ENCODE results near the gene F2. TPM values are rescaled to one million over a fixed set of nuclear protein-coding genes. Genes with fewer than 3 reads are reported as not detected.

F2 gene
- total and polyA plus RNA-seq, 2 of the 13 experiments (the other 11 are each of a cell fraction or from before 2014, with no cell fraction given) = 330 to 801 TPM

- TF ChIP-seq KLF13 (CRISPR knock-in tag; IDR thresholded peaks at IDR 0.05) = no peak
- no peak for TF ChIP-seq ATF7 (IDR thresholded peaks at IDR 0.05)
- 0 out of 2 replicates have a peak, but pooled peaks have one; percentile 9 for TF ChIP-seq ATF7 (CRISPR knock-in tag; IDR thresholded peaks at IDR 0.05)
- TF ChIP-seq IKZF4 (CRISPR knock-in tag; IDR thresholded peaks at IDR 0.05; ENCODE audit: borderline replicate concordance, low read depth, not compliant biosample characterization) = peak; percentile 35
- TF ChIP-seq ZNF747 (CRISPR knock-in tag; IDR thresholded peaks at IDR 0.05; ENCODE audit: borderline replicate concordance) = 0 out of 2 replicates have a peak, but pooled peaks have one; percentile 8
- TF ChIP-seq, protein P1, sequence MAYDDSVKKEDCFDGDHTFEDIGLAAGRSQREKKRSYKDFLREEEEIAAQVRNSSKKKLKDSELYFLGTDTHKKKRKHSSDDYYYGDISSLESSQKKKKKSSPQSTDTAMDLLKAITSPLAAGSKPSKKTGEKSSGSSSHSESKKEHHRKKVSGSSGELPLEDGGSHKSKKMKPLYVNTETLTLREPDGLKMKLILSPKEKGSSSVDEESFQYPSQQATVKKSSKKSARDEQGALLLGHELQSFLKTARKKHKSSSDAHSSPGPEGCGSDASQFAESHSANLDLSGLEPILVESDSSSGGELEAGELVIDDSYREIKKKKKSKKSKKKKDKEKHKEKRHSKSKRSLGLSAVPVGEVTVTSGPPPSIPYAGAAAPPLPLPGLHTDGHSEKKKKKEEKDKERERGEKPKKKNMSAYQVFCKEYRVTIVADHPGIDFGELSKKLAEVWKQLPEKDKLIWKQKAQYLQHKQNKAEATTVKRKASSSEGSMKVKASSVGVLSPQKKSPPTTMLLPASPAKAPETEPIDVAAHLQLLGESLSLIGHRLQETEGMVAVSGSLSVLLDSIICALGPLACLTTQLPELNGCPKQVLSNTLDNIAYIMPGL (CRISPR knock-in tag; IDR thresholded peaks at IDR 0.05; ENCODE audit: borderline replicate concordance in 1 of 2, low read depth in 1 of 2) = peak; percentile 13 to 82; a peak in 2 of 4 replicates
- TF ChIP-seq SNAI1 (CRISPR knock-in tag; IDR thresholded peaks at IDR 0.05; ENCODE audit: borderline replicate concordance) = peak; percentile 79
- 0 out of 2 replicates have a peak, but pooled peaks have one; percentile 15 for TF ChIP-seq PCBP1 (IDR thresholded peaks at IDR 0.05; ENCODE audit: borderline replicate concordance, low read depth, low read length)
- no peak for TF ChIP-seq BRCA1 (CRISPR knock-in tag; IDR thresholded peaks at IDR 0.05)
- TF ChIP-seq ZNF563 (CRISPR knock-in tag; IDR thresholded peaks at IDR 0.05) = no peak
- no peak for TF ChIP-seq HNF4G (IDR thresholded peaks at IDR 0.05; ENCODE audit: borderline replicate concordance, low read depth, low read length)
- TF ChIP-seq HNF4G (CRISPR knock-in tag; IDR thresholded peaks at IDR 0.05; ENCODE audit: borderline replicate concordance, low read depth) = no peak
- peak; percentile 40 for TF ChIP-seq TEAD3 (CRISPR knock-in tag; optimal IDR thresholded peaks at IDR 0.05; ENCODE audit: borderline replicate concordance)
- peak; percentile 86 for TF ChIP-seq PAF1 (CRISPR knock-in tag; IDR thresholded peaks at IDR 0.05)
- TF ChIP-seq ZNF17 (CRISPR knock-in tag; IDR thresholded peaks at IDR 0.05) = no peak
- TF ChIP-seq ZNF816 (CRISPR knock-in tag; IDR thresholded peaks at IDR 0.05; ENCODE audit: borderline replicate concordance) = peak; percentile 52; the same call in 1 of the 2 replicates
- TF ChIP-seq SMC3 (IDR thresholded peaks at IDR 0.05; ENCODE audit: low read length) = no peak
- TF ChIP-seq HNRNPL (IDR thresholded peaks at IDR 0.05; ENCODE audit: low read depth, low read length) = 0 out of 2 replicates have a peak, but pooled peaks have one; percentile 27
- TF ChIP-seq, protein P2, sequence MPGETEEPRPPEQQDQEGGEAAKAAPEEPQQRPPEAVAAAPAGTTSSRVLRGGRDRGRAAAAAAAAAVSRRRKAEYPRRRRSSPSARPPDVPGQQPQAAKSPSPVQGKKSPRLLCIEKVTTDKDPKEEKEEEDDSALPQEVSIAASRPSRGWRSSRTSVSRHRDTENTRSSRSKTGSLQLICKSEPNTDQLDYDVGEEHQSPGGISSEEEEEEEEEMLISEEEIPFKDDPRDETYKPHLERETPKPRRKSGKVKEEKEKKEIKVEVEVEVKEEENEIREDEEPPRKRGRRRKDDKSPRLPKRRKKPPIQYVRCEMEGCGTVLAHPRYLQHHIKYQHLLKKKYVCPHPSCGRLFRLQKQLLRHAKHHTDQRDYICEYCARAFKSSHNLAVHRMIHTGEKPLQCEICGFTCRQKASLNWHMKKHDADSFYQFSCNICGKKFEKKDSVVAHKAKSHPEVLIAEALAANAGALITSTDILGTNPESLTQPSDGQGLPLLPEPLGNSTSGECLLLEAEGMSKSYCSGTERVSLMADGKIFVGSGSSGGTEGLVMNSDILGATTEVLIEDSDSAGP (CRISPR knock-in tag; IDR thresholded peaks at IDR 0.05; ENCODE audit: borderline replicate concordance) = 0 out of 2 replicates have a peak, but pooled peaks have one; percentile 50
- TF ChIP-seq ARNTL (CRISPR knock-in tag; IDR thresholded peaks at IDR 0.05) = peak; percentile 54; the same call in 1 of the 2 replicates
- peak; percentile 99 for TF ChIP-seq AGO2 (optimal IDR thresholded peaks at IDR 0.05; ENCODE audit: low read depth, low read length)
- TF ChIP-seq MZF1 (CRISPR knock-in tag; IDR thresholded peaks at IDR 0.05; ENCODE audit: borderline replicate concordance) = no peak
- 0 out of 2 replicates have a peak, but pooled peaks have one; percentile 24 for TF ChIP-seq SMAD1 (CRISPR knock-in tag; IDR thresholded peaks at IDR 0.05; ENCODE audit: borderline replicate concordance, low read depth)
- TF ChIP-seq ZNF446 (CRISPR knock-in tag; IDR thresholded peaks at IDR 0.05) = 0 out of 2 replicates have a peak, but pooled peaks have one; percentile 38
- 0 out of 2 replicates have a peak, but pooled peaks have one; percentile 61 for TF ChIP-seq ZNF44 (CRISPR knock-in tag; IDR thresholded peaks at IDR 0.05)
- 0 out of 2 replicates have a peak, but pooled peaks have one; percentile 22 for TF ChIP-seq LBX2 (CRISPR knock-in tag; IDR thresholded peaks at IDR 0.05; ENCODE audit: borderline replicate concordance)
- TF ChIP-seq SMAD9 (CRISPR knock-in tag; IDR thresholded peaks at IDR 0.05) = peak; percentile 74; the same call in 1 of the 2 replicates
These were observed 668 bp downstream of the F2 start (continued) for GRCh38 chr11:46719543-46720218.
